HAP-1 (cell line): ENCODE measurements around the gene HCFC1R1.

Experiments used
- DNase-seq, 2 experiments: peaks; one replicate each; pipeline ENCODE4 v3.0.0-alpha.2; 2016 to 2020; ENCODE audit warnings: low spot score in 2 of 2
- H3K27me3 ChIP-seq: fragments of 250-450 bp; sonication (Bioruptor Pico); 2 replicates; pipeline ENCODE4 v1.5.1; 2020; ENCODE audit warnings: low read depth, mild to moderate bottlenecking, moderate library complexity
- H3K36me3 ChIP-seq: fragments of 250-450 bp; sonication (Bioruptor Pico); replicated peaks from 2 replicates; pipeline ENCODE4 v1.5.1; 2020; ENCODE audit warnings: mild to moderate bottlenecking
- H3K4me1 ChIP-seq: fragments of 250-450 bp; sonication (Bioruptor Pico); 2 replicates; pipeline ENCODE4 v1.5.1; 2020; ENCODE audit warnings: mild to moderate bottlenecking
- H3K4me3 ChIP-seq: fragments of 250-450 bp; sonication (Bioruptor Pico); 2 replicates; pipeline ENCODE4 v1.5.1; 2020; ENCODE audit warnings: mild to moderate bottlenecking, moderate library complexity
- H3K9me3 ChIP-seq: fragments of 250-450 bp; sonication (Bioruptor Pico); 2 replicates; pipeline ENCODE4 v1.5.1; 2020; ENCODE audit warnings: mild to moderate bottlenecking, moderate library complexity
- in situ Hi-C: fragments of 300-500 bp; cut with MboI; formaldehyde crosslinking; loops from 3 replicates; pipeline ENCODE4 v1.14.3; 2020; ENCODE audit warnings: low sequenced_read_pairs, inconsistent platforms, mixed read lengths

Gene HCFC1R1

GRCh38 chr16:2973605-2974318, 50.0 kb downstream of the HCFC1R1 start:
- DNase-seq: peak in 1 of 2 experiments; percentile 31
- H3K9me3 ChIP-seq: no peaks in the 10 kb centered on the region
- peaks cover 93% of the 10 kb centered on the region for H3K36me3 ChIP-seq
- H3K27me3 ChIP-seq: no peaks in the 10 kb centered on the region
- H3K4me1 ChIP-seq: peaks cover 17% of the 10 kb centered on the region
- H3K4me3 ChIP-seq: no peak overlapping the region
- in situ Hi-C loops: loop anchor here (5.0 kb wide), 1 partner anchor 49 kb away; the partner anchor contains the start of genes HCFC1R1, THOC6 and TNFRSF12A

GRCh38 chr16:2973093-2973492, 50.6 kb downstream of the HCFC1R1 start:
- no peaks in the 10 kb centered on the region for H3K9me3 ChIP-seq
- peaks cover 17% of the 10 kb centered on the region for H3K4me1 ChIP-seq
- no peak overlapping the region for H3K4me3 ChIP-seq
- no peaks in the 10 kb centered on the region for H3K27me3 ChIP-seq
- in situ Hi-C loops: loop anchor here (5.0 kb wide), 1 partner anchor 49 kb away; the partner anchor contains the start of genes HCFC1R1, THOC6 and TNFRSF12A
- peaks cover 86% of the 10 kb centered on the region for H3K36me3 ChIP-seq
- DNase-seq: peak in 1 of 2 experiments; percentile 44
